ENCODE results near the gene PPP1R12B.
"Not testable (repeated sequence)": the region's sequence is repeated elsewhere in the genome, so short reads cannot be mapped to it uniquely, and the experiment has no call there.

Gene PPP1R12B

GRCh38 chr1:202546796-202547195 is 198.3 kb downstream of the PPP1R12B start:
- H3K36me3 ChIP-seq (ENCODE audit: control insufficient read depth, insufficient read depth, low read length); H3K27me3 ChIP-seq (ENCODE audit: control insufficient read depth, insufficient read depth, low read length); H3K4me1 ChIP-seq (ENCODE audit: control insufficient read depth, insufficient read depth, low read length); H3K9ac ChIP-seq (ENCODE audit: low read depth, low read length); H3K9me3 ChIP-seq (ENCODE audit: control insufficient read depth, insufficient read depth, low read length); H3K4me3 ChIP-seq (ENCODE audit: low read depth, low read length): not testable (repeated sequence)

GRCh38 chr1:202547215-202547614 is 198.7 kb downstream of the PPP1R12B start:
- no peak overlapping the region for H3K9ac ChIP-seq (ENCODE audit: low read depth, low read length)
- no peak overlapping the region for H3K4me3 ChIP-seq (ENCODE audit: low read depth, low read length)
- H3K27me3 ChIP-seq (ENCODE audit: control insufficient read depth, insufficient read depth, low read length): no peaks in the 10 kb centered on the region
- H3K9me3 ChIP-seq (ENCODE audit: control insufficient read depth, insufficient read depth, low read length): no peaks in the 10 kb centered on the region
- no peaks in the 10 kb centered on the region for H3K4me1 ChIP-seq (ENCODE audit: control insufficient read depth, insufficient read depth, low read length)
- no peaks in the 10 kb centered on the region for H3K36me3 ChIP-seq (ENCODE audit: control insufficient read depth, insufficient read depth, low read length)

GRCh38 chr1:202550088-202550487 is 201.6 kb downstream of the PPP1R12B start:
- H3K4me3 ChIP-seq (ENCODE audit: low read depth, low read length); H3K4me1 ChIP-seq (ENCODE audit: control insufficient read depth, insufficient read depth, low read length); H3K9ac ChIP-seq (ENCODE audit: low read depth, low read length); H3K36me3 ChIP-seq (ENCODE audit: control insufficient read depth, insufficient read depth, low read length); H3K27me3 ChIP-seq (ENCODE audit: control insufficient read depth, insufficient read depth, low read length); H3K9me3 ChIP-seq (ENCODE audit: control insufficient read depth, insufficient read depth, low read length): not testable (repeated sequence)

GRCh38 chr1:202551683-202552082 is 203.2 kb downstream of the PPP1R12B start:
- Histone ChIP-seq H3K4me3 (ENCODE audit: low read depth, low read length) (no peak overlapping the region), H3K9ac (ENCODE audit: low read depth, low read length) (no peak overlapping the region), H3K36me3 (ENCODE audit: control insufficient read depth, insufficient read depth, low read length) (no peaks in the 10 kb centered on the region), H3K4me1 (ENCODE audit: control insufficient read depth, insufficient read depth, low read length) (no peaks in the 10 kb centered on the region), H3K9me3 (ENCODE audit: control insufficient read depth, insufficient read depth, low read length) (no peaks in the 10 kb centered on the region), H3K27me3 (ENCODE audit: control insufficient read depth, insufficient read depth, low read length) (no peaks in the 10 kb centered on the region)

- H3K9me3 ChIP-seq (ENCODE audit: control insufficient read depth, insufficient read depth, low read length); H3K36me3 ChIP-seq (ENCODE audit: control insufficient read depth, insufficient read depth, low read length); H3K4me3 ChIP-seq (ENCODE audit: low read depth, low read length); H3K4me1 ChIP-seq (ENCODE audit: control insufficient read depth, insufficient read depth, low read length); H3K27me3 ChIP-seq (ENCODE audit: control insufficient read depth, insufficient read depth, low read length); H3K9ac ChIP-seq (ENCODE audit: low read depth, low read length): not testable (repeated sequence)
These were observed 204.1 kb downstream of the PPP1R12B start for GRCh38 chr1:202552615-202553014.

GRCh38 chr1:202553078-202553477 is 204.6 kb downstream of the PPP1R12B start:
- not testable (repeated sequence) for H3K36me3 ChIP-seq (ENCODE audit: control insufficient read depth, insufficient read depth, low read length); H3K27me3 ChIP-seq (ENCODE audit: control insufficient read depth, insufficient read depth, low read length); H3K4me3 ChIP-seq (ENCODE audit: low read depth, low read length); H3K9me3 ChIP-seq (ENCODE audit: control insufficient read depth, insufficient read depth, low read length); H3K9ac ChIP-seq (ENCODE audit: low read depth, low read length); H3K4me1 ChIP-seq (ENCODE audit: control insufficient read depth, insufficient read depth, low read length)

GRCh38 chr1:202553560-202554038 is 205.1 kb downstream of the PPP1R12B start:
- H3K9ac ChIP-seq (ENCODE audit: low read depth, low read length): no peak overlapping the region
- no peak overlapping the region for H3K4me3 ChIP-seq (ENCODE audit: low read depth, low read length)
- no peaks in the 10 kb centered on the region for H3K36me3 ChIP-seq (ENCODE audit: control insufficient read depth, insufficient read depth, low read length)
- no peaks in the 10 kb centered on the region for H3K27me3 ChIP-seq (ENCODE audit: control insufficient read depth, insufficient read depth, low read length)
- no peaks in the 10 kb centered on the region for H3K9me3 ChIP-seq (ENCODE audit: control insufficient read depth, insufficient read depth, low read length)
- H3K4me1 ChIP-seq (ENCODE audit: control insufficient read depth, insufficient read depth, low read length): no peaks in the 10 kb centered on the region

GRCh38 chr1:202554619-202555018 is 206.1 kb downstream of the PPP1R12B start:
- H3K9me3 ChIP-seq (ENCODE audit: control insufficient read depth, insufficient read depth, low read length); H3K4me1 ChIP-seq (ENCODE audit: control insufficient read depth, insufficient read depth, low read length); H3K4me3 ChIP-seq (ENCODE audit: low read depth, low read length); H3K36me3 ChIP-seq (ENCODE audit: control insufficient read depth, insufficient read depth, low read length); H3K27me3 ChIP-seq (ENCODE audit: control insufficient read depth, insufficient read depth, low read length); H3K9ac ChIP-seq (ENCODE audit: low read depth, low read length): not testable (repeated sequence)

GRCh38 chr1:202556037-202556436 is 207.5 kb downstream of the PPP1R12B start:
- H3K4me3 ChIP-seq (ENCODE audit: low read depth, low read length); H3K36me3 ChIP-seq (ENCODE audit: control insufficient read depth, insufficient read depth, low read length); H3K27me3 ChIP-seq (ENCODE audit: control insufficient read depth, insufficient read depth, low read length); H3K4me1 ChIP-seq (ENCODE audit: control insufficient read depth, insufficient read depth, low read length); H3K9ac ChIP-seq (ENCODE audit: low read depth, low read length); H3K9me3 ChIP-seq (ENCODE audit: control insufficient read depth, insufficient read depth, low read length): not testable (repeated sequence)

GRCh38 chr1:202557662-202558061 is 209.2 kb downstream of the PPP1R12B start:
- H3K27me3 ChIP-seq (ENCODE audit: control insufficient read depth, insufficient read depth, low read length): not testable (repeated sequence)

GRCh38 chr1:202561240-202561639 is 212.7 kb downstream of the PPP1R12B start:
- Histone ChIP-seq H3K27me3 (ENCODE audit: control insufficient read depth, insufficient read depth, low read length) (no peaks in the 10 kb centered on the region), H3K36me3 (ENCODE audit: control insufficient read depth, insufficient read depth, low read length) (no peaks in the 10 kb centered on the region), H3K4me1 (ENCODE audit: control insufficient read depth, insufficient read depth, low read length) (peaks cover 16% of the 10 kb centered on the region), H3K9me3 (ENCODE audit: control insufficient read depth, insufficient read depth, low read length) (no peaks in the 10 kb centered on the region), H3K9ac (ENCODE audit: low read depth, low read length) (no peak overlapping the region), H3K4me3 (ENCODE audit: low read depth, low read length) (no peak overlapping the region)

More at GRCh38 chr1:202557662-202558061, 209.2 kb downstream of the PPP1R12B start:
- not testable (repeated sequence) for H3K9ac ChIP-seq (ENCODE audit: low read depth, low read length); H3K4me3 ChIP-seq (ENCODE audit: low read depth, low read length); H3K4me1 ChIP-seq (ENCODE audit: control insufficient read depth, insufficient read depth, low read length); H3K36me3 ChIP-seq (ENCODE audit: control insufficient read depth, insufficient read depth, low read length); H3K9me3 ChIP-seq (ENCODE audit: control insufficient read depth, insufficient read depth, low read length)

GRCh38 chr1:202561726-202562443 is 213.4 kb downstream of the PPP1R12B start:
- Histone ChIP-seq H3K27me3 (ENCODE audit: control insufficient read depth, insufficient read depth, low read length) (no peaks in the 10 kb centered on the region), H3K36me3 (ENCODE audit: control insufficient read depth, insufficient read depth, low read length) (no peaks in the 10 kb centered on the region), H3K4me1 (ENCODE audit: control insufficient read depth, insufficient read depth, low read length) (peaks cover 22% of the 10 kb centered on the region), H3K9me3 (ENCODE audit: control insufficient read depth, insufficient read depth, low read length) (no peaks in the 10 kb centered on the region), H3K4me3 (ENCODE audit: low read depth, low read length) (no peak overlapping the region), H3K9ac (ENCODE audit: low read depth, low read length) (no peak overlapping the region)
